ENCODE results near the gene DEDD2. TPM values are rescaled to one million over a fixed set of nuclear protein-coding genes. Genes with fewer than 3 reads are reported as not detected.

DEDD2 gene
- polyA plus RNA-seq, 3 donors = 125 to 141 (median 133) TPM

DNA sequence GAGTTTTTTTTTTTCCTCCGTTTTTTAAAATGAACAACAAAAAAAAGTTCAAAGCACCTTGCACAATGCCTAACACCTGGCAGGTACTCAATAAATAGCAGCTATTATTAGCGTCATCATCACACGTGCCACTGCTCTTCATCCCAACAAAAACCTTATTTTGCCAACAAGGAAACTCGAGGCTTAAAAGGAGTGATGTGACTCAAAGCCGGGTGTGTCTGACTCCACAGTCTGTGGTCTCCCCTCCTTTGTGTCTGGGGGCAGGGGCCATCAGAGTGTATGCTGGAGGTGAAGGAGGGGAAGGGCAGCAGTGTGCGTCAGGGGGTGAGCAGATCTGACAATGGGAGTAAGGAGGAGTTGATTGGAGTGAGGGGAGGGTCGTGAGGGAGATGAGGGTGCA is 51.2 kb downstream of the DEDD2 start:
- peaks cover 10 to 15% (median 10%) of the 10 kb centered on the region in 3 donors for H3K27me3 Mint-ChIP-seq (ENCODE audit: low read depth in 3 of 3)

GRCh38 chr19:42165146-42165545 is 52.3 kb downstream of the DEDD2 start:
- Mint-ChIP-seq H3K9me3 (no peaks in the 10 kb centered on the region), H3K27ac (no peak overlapping the region), H3K27me3 (ENCODE audit: low read depth in 3 of 3) (peaks cover 15 to 18% (median 17%) of the 10 kb centered on the region in 3 donors), H3K4me3 (no peak overlapping the region), H3K4me1 (no peaks in the 10 kb centered on the region), H3K36me3 (no peaks in the 10 kb centered on the region)
- Histone ChIP-seq H3K79me2 (ENCODE audit: insufficient read depth, low read length) (no peaks in the 10 kb centered on the region), H3K9ac (ENCODE audit: insufficient read depth, low read length, poor library complexity, severe bottlenecking) (no peak overlapping the region), H3K9me3 (replicated peaks in 1 of 2; ENCODE audit: control insufficient read depth in 1 of 2, insufficient read depth in 1 of 2, low read length in 2 of 2) (no peaks in the 10 kb centered on the region), H2AFZ (ENCODE audit: insufficient read depth, low read depth, low read length, poor library complexity, severe bottlenecking) (no peak overlapping the region), H4K20me1 (ENCODE audit: insufficient read depth, low read length) (no peaks in the 10 kb centered on the region), H3K27me3 (ENCODE audit: control insufficient read depth in 2 of 2, insufficient read depth in 2 of 2, low read length in 2 of 2) (no peaks in the 10 kb centered on the region), H3K36me3 (replicated peaks in 1 of 2; ENCODE audit: control insufficient read depth in 1 of 2, insufficient read depth in 2 of 2, low read length in 2 of 2) (no peaks in the 10 kb centered on the region), H3K27ac (ENCODE audit: low read depth in 1 of 2, low read length in 2 of 2) (no peak overlapping the region), H3K4me2 (replicated peaks; ENCODE audit: extremely low read depth, low read length, poor library complexity, severe bottlenecking) (no peak overlapping the region), H3K4me1 (ENCODE audit: control insufficient read depth in 1 of 2, insufficient read depth in 2 of 2, low read length in 2 of 2) (no peaks in the 10 kb centered on the region), H3K4me3 (replicated peaks in 1 of 3; ENCODE audit: low read depth in 2 of 3, low read length in 3 of 3) (no peak overlapping the region)
- intact Hi-C loops (cut with micrococcal nuclease) = no loop called here
- TF ChIP-seq, protein P1, sequence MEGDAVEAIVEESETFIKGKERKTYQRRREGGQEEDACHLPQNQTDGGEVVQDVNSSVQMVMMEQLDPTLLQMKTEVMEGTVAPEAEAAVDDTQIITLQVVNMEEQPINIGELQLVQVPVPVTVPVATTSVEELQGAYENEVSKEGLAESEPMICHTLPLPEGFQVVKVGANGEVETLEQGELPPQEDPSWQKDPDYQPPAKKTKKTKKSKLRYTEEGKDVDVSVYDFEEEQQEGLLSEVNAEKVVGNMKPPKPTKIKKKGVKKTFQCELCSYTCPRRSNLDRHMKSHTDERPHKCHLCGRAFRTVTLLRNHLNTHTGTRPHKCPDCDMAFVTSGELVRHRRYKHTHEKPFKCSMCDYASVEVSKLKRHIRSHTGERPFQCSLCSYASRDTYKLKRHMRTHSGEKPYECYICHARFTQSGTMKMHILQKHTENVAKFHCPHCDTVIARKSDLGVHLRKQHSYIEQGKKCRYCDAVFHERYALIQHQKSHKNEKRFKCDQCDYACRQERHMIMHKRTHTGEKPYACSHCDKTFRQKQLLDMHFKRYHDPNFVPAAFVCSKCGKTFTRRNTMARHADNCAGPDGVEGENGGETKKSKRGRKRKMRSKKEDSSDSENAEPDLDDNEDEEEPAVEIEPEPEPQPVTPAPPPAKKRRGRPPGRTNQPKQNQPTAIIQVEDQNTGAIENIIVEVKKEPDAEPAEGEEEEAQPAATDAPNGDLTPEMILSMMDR (IDR thresholded peaks at IDR 0.05) = no peak
- WGBS (ENCODE audit: insufficient coverage) = 0% methylated on average over 1 of the region's 2 CpGs
- DNase-seq = no peak

More for the DNA sequence above, 51.2 kb downstream of the DEDD2 start:
- no peaks in the 10 kb centered on the region for H3K36me3 ChIP-seq (replicated peaks in 1 of 2; ENCODE audit: control insufficient read depth in 1 of 2, insufficient read depth in 2 of 2, low read length in 2 of 2)
- no peaks in the 10 kb centered on the region for H3K4me1 ChIP-seq (ENCODE audit: control insufficient read depth in 1 of 2, insufficient read depth in 2 of 2, low read length in 2 of 2)
- no peak overlapping the region for H3K4me2 ChIP-seq (replicated peaks; ENCODE audit: extremely low read depth, low read length, poor library complexity, severe bottlenecking)
- no peak overlapping the region for H3K4me3 ChIP-seq (replicated peaks in 1 of 3; ENCODE audit: low read depth in 2 of 3, low read length in 3 of 3)
- DNase-seq = no peak
- H3K27me3 ChIP-seq (ENCODE audit: control insufficient read depth in 2 of 2, insufficient read depth in 2 of 2, low read length in 2 of 2) = no peaks in the 10 kb centered on the region
- no peaks in the 10 kb centered on the region for H3K9me3 Mint-ChIP-seq
- intact Hi-C loops (cut with micrococcal nuclease) = no loop called here
- H3K9ac ChIP-seq (ENCODE audit: insufficient read depth, low read length, poor library complexity, severe bottlenecking) = no peak overlapping the region
- no peaks in the 10 kb centered on the region for H3K4me1 Mint-ChIP-seq
- H3K9me3 ChIP-seq (replicated peaks in 1 of 2; ENCODE audit: control insufficient read depth in 1 of 2, insufficient read depth in 1 of 2, low read length in 2 of 2) = no peaks in the 10 kb centered on the region
- 92% methylated on average over 7 of the region's 7 CpGs for WGBS (ENCODE audit: insufficient coverage)
- no peak overlapping the region for H3K4me3 Mint-ChIP-seq
- no peaks in the 10 kb centered on the region for H3K36me3 Mint-ChIP-seq
- no peak overlapping the region for H2AFZ ChIP-seq (ENCODE audit: insufficient read depth, low read depth, low read length, poor library complexity, severe bottlenecking)
- H3K27ac Mint-ChIP-seq = no peak overlapping the region
- no peak overlapping the region for H3K27ac ChIP-seq (ENCODE audit: low read depth in 1 of 2, low read length in 2 of 2)
- H4K20me1 ChIP-seq (ENCODE audit: insufficient read depth, low read length) = no peaks in the 10 kb centered on the region
- H3K79me2 ChIP-seq (ENCODE audit: insufficient read depth, low read length) = no peaks in the 10 kb centered on the region
- TF ChIP-seq, protein P1 (IDR thresholded peaks at IDR 0.05) = no peak
